ENCODE data around the gene COL18A1.

GRCh38 chr21:45423201-45423955 lies 18.4 kb downstream of the COL18A1 start:
- TF ChIP-seq CTCF (IDR thresholded peaks at IDR 0.05), result no peak
- no peak for TF ChIP-seq EZH2 (IDR thresholded peaks at IDR 0.05)
- TF ChIP-seq EZH2phosphoT487 (IDR thresholded peaks at IDR 0.05), result no peak
